Hematopoietic multipotent progenitor cell treated with erythropoietin and hydrocortisone succinate and interleukin-3 and kit ligand, for 4 days (in vitro differentiated cells): ENCODE data around the gene ENDOV.

Experiments
- DNase-seq: peaks from one replicate; pipeline ENCODE4 v3.0.0-alpha.2; 2015

The ENDOV gene

DNA sequence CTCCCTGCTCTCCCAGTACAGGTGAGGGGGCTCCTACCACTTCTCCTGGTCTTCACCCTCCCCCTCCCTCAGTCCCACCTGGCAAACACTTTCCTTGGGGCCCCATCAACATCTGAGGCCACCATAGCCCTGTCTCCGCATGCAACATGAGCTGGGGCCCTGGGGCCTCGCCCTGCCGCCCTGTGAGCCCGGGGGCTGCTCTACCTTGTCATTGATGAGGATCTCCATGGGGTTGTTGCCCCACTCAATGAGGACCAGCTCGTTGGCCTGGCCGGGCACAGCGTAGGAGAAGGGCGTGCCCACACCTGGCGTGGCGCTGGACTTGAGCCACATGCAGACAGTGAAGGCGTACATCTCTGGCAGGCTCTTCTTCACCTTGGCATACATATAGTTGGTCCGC lies 58.0 kb downstream of the ENDOV start:
- DNase-seq = no peak

DNA sequence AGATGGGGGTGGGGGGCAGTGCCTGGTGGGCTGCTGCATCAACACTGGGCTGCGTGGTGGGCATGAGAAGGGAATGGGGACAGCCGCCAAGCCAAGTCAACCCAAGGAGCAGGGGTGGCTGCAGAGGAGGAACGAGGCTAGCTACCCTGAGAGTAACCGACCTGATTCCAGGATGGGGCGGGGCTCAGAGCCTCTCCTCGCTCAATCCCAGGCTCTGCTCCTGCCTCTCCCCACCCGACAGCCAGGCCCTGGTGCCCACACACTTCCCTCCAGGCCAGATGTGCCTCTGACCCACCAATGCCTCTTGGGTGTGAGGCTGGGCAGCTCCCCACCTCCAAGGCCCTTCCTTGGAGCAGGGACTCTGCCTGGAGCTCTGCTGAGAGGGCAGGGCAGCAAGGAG lies 58.7 kb downstream of the ENDOV start:
- no peak for DNase-seq

DNA sequence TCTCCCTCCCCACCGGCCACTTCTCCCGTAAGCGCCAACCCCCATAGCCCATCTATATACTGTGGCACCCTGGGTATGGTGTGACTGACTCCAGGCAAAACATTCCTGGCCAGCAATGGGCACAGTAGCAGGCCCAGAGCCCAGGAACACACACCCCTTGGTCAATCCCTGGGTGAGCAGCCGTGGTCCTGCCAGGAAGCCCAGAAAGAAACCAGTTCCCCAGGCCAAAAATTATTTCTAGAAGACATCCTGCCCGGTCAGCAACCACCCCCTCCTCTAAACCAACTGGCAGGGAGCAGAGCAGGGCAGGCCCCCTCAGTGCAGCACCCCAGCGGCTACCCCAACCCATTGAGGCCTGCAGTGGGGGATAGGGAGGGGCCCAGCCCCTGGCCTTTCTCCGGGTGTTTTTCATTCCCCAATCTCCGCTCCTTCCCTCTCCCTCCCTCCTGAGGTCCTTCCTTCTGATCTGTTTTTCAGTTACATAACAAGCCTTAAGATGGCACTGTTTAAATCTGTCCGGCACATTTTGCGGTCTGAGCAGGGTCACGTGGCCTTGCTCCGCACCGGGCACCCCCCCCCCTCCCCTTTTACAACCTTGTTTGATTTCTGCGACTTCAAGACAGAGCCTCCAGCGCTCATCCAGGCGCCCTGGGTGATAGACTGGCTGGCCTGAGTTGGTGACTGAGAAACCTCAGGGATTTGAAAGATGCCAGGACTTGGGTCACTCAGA lies 59.4 kb downstream of the ENDOV start:
- peak; percentile 67 for DNase-seq

DNA sequence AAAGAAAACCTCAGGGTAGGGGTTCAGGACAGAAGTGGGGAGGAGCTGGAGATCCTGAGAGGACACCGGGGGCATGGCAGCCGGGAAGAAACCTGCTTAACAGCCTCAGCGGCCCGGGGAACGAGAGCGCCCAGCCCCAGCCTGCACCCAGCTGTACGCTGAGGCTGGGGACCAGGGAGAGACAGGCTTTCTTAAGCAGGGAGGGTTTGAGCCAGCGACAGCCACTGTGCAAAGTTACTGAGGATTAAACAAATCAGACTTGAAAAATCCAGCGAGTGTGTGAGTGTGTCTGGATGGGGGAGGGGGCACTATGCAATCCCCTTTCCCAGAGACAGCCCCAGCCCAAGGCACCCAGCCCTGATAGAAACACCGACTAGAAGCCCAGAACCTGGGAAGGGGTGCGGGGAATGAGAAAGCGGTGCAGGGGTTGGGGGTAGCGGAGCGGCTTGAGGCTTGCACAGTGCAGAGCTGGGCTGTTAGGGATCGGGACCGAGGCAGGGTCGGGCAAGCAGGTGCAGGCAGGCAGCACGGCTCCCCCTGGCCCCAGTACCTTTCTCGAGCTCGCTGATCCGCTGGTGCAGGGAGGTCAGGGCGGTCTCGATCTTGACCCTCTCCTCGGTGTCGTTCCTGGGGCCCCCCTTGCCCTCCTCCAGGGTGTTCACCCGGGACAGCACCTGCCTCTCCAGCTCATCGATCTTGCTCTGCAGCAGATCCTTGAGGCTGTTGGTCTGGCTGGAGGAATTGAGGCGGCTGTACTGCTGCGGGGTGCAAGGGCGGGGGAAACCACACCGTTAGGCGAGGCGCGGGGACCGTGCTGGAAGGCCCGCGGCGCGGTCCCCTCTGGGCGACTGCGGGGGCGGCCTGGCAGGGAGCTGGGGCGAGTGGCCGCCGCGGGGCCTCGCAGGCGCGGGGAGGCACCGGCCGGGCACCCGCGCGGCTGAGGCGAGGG lies 60.3 kb downstream of the ENDOV start:
- no peak for DNase-seq

DNA sequence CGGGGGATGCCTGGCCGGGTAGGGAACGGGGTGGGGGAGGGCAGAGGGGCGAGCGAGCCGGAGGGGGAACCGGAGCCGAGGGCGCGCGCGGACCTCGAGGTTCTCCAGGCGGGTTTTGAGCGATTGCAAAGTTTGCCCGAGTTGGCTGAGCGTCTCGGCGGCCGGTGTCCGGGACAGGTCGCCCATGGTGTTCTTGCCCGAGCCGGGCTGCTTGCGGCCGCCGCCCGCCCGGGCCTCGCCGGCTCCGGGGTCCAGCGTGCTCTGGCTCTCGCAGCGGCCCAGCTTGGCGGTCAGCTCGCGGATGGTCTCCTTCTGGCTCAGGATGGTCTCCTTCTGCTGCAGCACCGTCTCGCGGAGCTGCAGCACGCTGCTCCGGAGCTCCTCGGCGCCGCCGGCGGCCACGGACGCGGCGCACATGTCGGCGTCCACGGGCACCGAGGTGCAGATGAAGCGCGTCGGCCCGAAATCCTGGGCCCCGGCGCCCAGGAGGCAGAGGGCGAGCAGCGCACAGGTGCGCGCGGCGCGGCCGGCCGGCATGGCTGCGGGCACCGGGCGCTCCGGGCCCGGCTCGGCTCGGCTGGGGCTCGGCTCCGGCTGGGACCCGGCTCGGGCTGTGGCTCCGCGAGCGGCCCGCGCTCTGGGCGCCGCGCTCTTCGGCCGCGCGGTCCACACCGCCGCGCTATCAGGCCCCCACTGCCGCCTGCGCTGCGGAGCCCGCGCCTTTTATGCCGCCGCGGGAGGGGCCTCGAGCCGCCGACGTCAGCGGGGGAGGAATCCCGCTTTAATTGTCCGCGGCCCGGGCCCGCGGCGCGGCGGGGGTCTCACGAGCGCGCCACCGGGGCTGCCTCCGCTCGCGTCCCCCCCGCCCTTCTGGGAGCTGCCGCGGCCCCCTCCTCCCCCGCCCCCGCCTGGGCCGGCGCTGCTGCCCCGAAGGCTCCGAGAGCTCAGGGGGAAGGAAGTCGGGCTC lies 61.2 kb downstream of the ENDOV start, which contains the start of gene NPTX1:
NPTX1 (minus strand) TSS at position 698 of the 967 bp plus-strand sequence; CDS start at position 537, 161 bp downstream.
- no peak for DNase-seq

DNA sequence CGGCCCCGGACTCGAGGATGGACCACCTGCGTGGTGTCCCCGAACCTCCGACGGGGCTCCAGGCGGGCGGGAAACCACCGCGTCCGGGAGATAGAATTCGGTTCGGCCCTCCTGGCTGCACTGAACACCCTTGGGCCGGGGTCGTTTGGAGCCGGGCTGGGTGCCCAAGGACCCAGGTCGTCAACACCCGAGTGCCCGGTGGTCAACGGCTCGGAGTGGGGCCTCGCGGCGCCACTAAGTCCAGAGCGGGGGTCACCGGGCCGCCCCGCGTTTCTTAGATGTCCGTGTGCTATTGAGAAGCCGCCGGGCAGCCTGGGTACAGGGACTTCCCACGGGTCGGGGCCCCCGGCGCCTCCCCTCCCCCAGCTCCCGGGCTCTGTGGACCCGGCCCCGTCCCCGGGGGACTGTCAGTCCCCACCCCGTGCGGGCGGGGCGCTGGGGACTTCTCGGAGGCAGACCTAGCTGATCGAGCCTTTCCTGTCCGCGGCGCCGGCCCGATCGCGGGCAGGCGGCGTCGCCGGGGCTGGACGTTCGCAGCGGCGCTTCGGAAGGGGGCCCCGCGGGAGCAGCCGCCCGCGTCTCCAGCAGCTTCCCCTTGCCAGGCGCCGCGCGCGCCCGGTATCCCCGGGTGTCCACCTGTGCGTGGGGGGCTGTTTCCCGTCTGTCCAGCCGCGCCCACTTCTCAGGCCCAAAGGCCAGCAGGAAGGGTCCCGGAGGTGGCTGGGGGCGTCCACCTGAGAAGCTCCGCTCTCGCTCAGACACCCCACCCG lies 62.1 kb downstream of the ENDOV start:
- no peak for DNase-seq

DNA sequence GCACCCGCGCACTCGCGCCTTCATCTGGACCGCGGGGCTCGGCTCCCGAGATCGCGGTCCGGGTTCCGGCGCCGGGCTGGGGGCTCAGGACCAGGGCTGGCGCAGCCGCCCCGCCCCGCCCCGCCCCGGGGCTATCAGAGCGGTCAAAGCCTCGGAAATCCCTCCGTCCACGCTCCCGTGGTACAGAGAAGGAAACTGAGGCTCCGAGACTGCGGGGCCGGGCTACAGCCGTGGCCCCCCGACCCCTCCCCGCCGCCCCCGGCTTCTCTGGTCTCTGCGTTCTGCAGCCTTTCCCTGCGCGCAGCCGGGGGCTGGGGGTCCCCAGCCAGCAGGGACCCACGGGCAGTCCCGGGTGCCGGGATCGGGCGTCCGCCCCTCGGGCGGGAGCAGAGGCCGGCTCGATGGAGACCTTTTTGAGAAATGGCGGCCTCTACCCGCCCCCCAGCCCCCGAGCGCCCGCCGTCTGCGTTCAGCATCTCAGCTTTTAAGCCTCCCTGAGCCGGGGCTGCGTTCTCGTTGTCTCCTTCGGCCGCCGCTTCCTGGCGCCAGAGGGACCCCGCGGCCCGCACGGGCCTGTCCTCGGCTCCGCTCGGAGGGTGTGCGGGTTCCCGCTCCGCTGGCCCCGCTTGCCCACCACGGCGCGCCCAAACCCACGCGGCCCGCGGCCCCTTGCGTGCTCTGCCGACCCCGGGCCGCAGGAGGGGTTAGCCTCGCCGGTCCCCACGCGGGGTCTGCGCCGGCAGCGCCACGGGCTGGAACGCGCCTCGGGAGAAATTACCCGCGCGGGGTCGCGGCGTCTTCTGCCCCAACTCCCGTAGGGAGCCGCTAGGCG lies 62.9 kb downstream of the ENDOV start:
- peak; percentile 72 for DNase-seq

DNA sequence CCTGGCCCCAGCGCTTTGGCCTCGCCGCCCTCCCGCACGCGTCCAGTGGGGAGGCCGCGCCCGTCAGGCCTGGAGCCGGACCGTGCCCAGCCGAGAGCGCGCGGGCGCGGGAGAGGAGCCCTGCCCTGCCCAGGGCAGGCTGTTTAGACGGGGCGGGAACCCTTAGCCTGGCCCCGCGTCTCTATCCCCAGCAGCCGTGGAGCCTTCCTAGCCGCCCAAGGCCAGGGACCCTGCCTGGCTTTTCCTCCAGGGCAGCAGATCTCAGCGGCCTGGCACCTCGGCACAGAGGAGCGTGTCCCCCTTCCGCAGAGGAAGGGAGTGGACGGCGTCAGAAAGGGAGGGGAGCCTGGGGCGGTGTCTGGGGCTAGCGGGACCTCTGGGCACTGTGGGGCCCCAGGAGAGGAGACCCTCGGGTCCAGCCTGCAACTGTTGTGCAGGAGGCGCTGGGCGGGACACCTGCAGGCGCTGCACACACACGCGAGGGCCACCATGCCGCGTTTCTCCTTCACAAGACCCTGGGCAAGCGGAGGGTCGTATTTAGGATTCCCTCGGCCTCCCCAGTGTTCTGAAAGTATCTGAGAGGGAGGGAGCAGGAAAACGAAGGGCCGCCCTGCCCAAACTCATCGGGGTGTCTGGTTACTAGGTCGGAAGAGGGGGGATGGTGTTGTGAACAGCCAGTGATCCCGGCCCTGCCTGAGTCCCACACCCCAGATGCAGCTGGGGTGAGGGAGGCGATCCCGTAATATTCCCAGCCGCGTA lies 63.7 kb downstream of the ENDOV start:
- no peak for DNase-seq

DNA sequence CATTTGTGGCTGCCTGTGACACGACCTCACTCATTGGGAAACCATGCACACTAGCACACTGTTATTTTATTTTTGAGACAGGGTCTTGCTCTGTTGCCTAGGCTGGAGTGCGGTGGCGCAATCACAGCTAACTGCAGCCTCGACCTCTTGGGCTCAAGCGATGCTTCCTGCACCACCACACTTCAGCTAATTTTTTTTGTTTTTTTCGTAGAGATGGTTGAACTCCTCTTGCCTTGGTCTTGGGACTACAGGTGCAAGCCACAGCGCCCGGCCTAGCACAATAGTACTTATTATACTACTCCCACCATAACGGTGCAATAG lies 64.2 kb downstream of the ENDOV start:
- DNase-seq = no peak

DNA sequence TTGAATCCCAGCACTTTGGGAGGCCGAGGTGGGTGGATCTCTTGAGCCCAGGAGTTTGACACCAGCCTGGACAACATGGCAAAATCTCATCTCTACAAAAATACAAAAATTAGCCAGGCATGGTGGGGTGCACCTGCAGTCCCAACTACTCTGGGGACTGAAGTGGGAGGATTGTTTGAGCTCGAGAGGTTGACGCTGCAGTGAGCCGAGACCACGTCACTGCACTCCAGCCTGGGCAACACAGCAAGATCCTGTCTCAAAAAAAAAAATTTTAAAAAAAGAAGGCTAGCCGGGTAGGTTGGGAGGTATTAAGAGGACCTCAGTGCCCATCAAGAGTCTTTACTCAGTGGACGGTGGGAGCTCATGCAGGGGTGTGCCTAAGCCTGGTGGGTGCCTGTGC lies 65.3 kb downstream of the ENDOV start:
- no peak for DNase-seq

DNA sequence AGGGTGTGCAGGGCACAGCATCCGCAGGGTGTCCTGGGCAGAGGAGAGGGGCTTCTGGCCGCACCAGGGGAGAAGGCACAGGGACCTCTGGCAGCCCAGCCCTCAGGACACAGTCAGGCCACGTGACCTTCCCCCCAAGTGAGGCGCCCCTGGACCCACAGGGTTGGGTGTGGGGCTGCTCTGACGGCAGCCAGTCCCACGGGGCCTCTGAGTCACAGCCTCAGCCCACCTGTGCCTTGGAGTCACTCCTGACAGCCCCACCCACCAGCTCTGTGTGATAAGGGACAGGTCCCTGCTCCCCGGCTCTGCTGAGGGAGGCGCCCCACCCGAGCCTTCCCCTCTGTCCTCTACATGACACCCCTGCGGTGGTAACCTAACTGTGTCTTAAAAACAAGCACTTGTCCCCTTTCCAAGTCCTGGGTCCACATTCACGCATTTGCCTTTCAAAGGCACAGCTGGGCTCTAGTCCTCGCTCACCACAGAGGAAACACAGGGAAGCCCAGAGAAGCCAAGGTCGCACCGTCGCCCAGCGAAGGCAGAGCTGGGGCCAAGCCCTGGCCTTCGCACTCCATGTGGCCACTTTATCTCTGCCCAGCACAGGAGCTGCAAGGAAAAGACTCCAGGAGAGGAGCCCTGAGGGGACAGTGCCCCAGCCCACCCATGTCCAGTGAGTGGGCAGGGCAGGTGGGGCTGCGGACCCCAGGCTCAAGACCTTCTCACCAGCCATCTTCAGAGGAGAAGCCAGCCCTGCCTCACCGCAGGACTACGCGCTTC lies 66.5 kb downstream of the ENDOV start:
- no peak for DNase-seq

DNA sequence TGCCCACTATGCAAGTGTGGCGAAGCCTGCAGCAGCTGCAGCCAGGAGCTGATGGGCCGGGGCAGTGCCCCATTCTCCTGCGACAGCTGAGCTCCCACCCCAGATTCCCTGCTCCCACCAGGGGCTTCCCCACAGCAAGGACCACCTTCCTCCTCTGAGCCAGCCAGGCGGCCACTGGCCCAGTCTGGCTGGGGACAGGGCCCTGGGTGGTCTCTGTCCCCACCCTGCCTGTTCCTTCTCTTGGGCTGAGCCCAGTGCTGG lies 67.0 kb downstream of the ENDOV start:
- no peak for DNase-seq

DNA sequence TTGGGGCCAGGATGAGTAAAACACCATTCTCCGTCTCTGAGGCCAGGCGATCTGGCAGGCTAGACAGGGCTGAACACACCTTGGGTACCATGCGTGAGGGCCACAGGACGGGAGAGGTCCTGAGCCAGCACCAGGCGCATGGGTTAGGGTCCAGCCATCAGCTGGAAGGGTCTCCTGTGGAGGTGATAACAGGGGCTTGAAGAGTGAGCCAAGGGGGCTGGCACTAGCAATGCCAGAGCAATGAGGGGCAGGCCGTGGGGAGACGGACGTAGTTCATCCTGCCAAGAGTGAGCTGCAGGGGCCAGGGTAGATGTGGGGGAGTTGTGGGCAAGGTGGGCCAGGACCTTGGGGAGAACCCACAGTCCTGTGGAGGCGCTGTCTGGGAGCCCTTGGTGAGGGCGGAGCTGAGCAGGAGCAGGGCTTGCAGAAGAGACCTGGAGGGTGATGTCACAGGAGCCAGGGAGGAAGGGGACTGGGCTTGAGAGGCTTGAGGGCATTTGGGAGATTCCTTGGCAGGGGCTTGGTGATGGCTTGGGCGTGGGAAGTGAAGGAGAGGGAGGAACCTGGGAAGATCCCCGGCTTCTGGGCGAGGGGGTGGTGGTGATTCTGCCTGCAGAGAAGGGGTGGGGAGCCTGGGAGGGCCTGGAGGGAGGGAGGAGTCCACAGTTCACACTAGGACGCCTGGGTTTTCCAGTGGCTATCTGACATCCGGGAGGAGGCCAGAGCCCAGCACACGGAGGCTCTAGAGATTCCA lies 67.8 kb downstream of the ENDOV start:
- DNase-seq = no peak

DNA sequence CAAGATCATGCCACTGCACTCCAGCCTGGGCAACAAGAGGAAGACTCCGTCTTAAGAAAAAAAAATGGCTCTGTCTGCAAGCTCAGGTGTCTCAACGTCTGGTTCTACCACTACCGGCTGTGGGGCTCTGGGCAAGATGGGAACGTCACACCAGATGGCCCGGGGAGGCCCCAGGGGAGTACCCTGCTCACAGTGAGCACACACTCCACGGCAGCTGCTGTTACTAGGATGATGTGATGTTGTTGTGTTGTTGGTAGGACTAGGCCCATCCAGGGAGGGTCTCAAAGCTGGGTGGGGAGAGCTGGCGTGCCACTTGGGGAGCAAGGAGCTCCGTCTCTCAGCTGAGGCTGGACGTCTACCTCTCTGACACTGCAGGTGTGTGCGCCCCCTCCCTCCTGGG lies 70.9 kb downstream of the ENDOV start:
- DNase-seq = no peak

DNA sequence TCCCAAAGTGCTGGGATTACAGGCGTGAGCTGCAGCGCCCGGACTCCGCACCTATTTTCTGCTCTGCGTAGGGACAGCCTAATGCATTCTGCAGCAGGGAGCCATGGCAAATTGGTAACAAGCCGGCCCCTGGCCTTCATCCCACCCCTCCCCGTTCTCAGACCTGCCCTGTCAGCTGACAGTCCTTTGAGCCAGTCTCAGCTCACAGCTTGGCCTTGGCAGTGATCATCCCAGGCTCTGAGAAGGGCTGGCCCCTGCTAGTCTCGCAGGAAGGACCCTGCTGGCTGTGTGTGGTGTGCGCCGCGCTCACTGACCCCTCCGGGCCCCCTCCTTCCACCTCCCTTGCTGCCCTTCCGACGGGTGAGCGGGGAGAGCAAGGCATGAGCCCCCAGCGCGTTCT lies 71.7 kb downstream of the ENDOV start:
- no peak for DNase-seq

DNA sequence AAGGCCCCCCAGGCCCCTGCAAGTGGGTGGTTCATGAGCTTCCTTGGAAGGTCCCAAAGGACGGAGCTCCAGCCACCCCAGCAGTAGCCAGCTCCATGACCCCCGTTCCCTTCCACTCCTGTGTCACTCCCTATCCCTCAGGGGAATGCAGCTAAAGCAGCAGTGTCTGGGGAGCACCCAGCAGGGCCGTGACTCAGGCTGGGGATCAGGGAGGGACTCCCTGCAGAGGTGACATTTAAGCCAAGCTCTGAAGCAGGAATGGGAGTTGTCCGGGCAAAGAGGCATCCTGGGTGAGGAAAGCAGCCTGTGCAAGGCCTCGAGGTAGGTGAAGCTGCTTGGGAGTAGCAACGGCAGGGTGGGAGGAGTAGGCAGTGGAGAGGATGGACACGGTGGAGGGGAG lies 72.5 kb downstream of the ENDOV start:
- DNase-seq = no peak
